ENCODE results near the gene SELENOW.

GRCh38 chr19:47796785-47797184 lies 18.3 kb downstream of the SELENOW start:
- no peak for TF ChIP-seq CTCF (IDR thresholded peaks at IDR 0.05)
- no peak for TF ChIP-seq POLR2A (IDR thresholded peaks at IDR 0.05)
- no peak for TF ChIP-seq POLR2AphosphoS5 (IDR thresholded peaks at IDR 0.05)

All from transverse colon (tissue), 4 donors.